GM23338 (cell line): ENCODE data around the gene USP31. TPM values are rescaled to one million over a fixed set of nuclear protein-coding genes. Genes with fewer than 3 reads are reported as not detected.

Experiments
- ATAC-seq: fragments of 200-7000 bp; cut with Tn5 transposase; 3 replicates; pipeline ENCODE4 v1.9.1; 2020
- DNase-seq: peaks from one replicate; pipeline ENCODE4 v3.0.0-alpha.2; 2015; ENCODE audit warnings: low spot score
- H2AFZ ChIP-seq: fragments of 200-600 bp; sonication (generic); 2 replicates; pipeline ENCODE4 v1.8.0; 2016; ENCODE audit warnings: antibody characterized with exemption, mild to moderate bottlenecking, moderate library complexity
- H3F3A ChIP-seq: fragments of 200-600 bp; sonication (generic); replicated peaks from 2 replicates; pipeline ENCODE4 v1.8.0; 2017; ENCODE audit warnings: antibody characterized with exemption, mixed run types, low read depth
- H3K27ac ChIP-seq: fragments of 200-600 bp; sonication (generic); 2 replicates; pipeline ENCODE4 v1.6.1; 2016; ENCODE audit warnings: low read depth
- H3K27me3 ChIP-seq: fragments of 200-600 bp; sonication (generic); 2 replicates; pipeline ENCODE4 v1.8.0; 2016; ENCODE audit warnings: mild to moderate bottlenecking, mixed run types, moderate library complexity; ENCODE audit not compliant: insufficient read depth
- H3K36me3 ChIP-seq: fragments of 200-600 bp; sonication (generic); 2 replicates; pipeline ENCODE4 v1.8.0; 2016; ENCODE audit warnings: mild to moderate bottlenecking; ENCODE audit not compliant: insufficient read depth
- H3K4me1 ChIP-seq: fragments of 200-600 bp; sonication (generic); 2 replicates; pipeline ENCODE4 v1.8.0; 2016; ENCODE audit warnings: mild to moderate bottlenecking, moderate library complexity; ENCODE audit not compliant: insufficient read depth
- H3K4me2 ChIP-seq: fragments of 200-600 bp; sonication (generic); 2 replicates; pipeline ENCODE4 v1.7.1; 2017; ENCODE audit warnings: mixed run types
- H3K4me3 ChIP-seq: fragments of 200-600 bp; sonication (generic); 2 replicates; pipeline ENCODE4 v1.6.1; 2016; ENCODE audit warnings: mixed run types
- H3K79me2 ChIP-seq: fragments of 200-600 bp; sonication (generic); replicated peaks from 2 replicates; pipeline ENCODE4 v1.8.0; 2017; ENCODE audit warnings: mild to moderate bottlenecking; ENCODE audit not compliant: insufficient read depth
- H3K9me2 ChIP-seq: fragments of 200-600 bp; sonication (generic); 2 replicates; pipeline ENCODE4 v1.8.0; 2017; ENCODE audit not compliant: insufficient read depth
- H4K20me1 ChIP-seq: fragments of 200-600 bp; sonication (generic); replicated peaks from 2 replicates; pipeline ENCODE4 v1.8.0; 2017; ENCODE audit warnings: mild to moderate bottlenecking; ENCODE audit not compliant: insufficient read depth
- H3K27ac Mint-ChIP-seq: 2 replicates; pipeline ENCODE4 v1.8.0; 2020; ENCODE audit warnings: inconsistent platforms, mild to moderate bottlenecking, moderate library complexity, mixed read lengths
- H3K27me3 Mint-ChIP-seq: 3 replicates; pipeline ENCODE4 v1.8.0; 2022; ENCODE audit warnings: low read depth, mild to moderate bottlenecking, moderate library complexity, mixed read lengths, inconsistent platforms; ENCODE audit not compliant: insufficient read depth, poor library complexity
- H3K36me3 Mint-ChIP-seq: 3 replicates; pipeline ENCODE4 v1.8.0; 2021; ENCODE audit warnings: low read depth, mild to moderate bottlenecking, inconsistent platforms, moderate library complexity, mixed read lengths
- H3K4me1 Mint-ChIP-seq: 3 replicates; pipeline ENCODE4 v1.8.0; 2020; ENCODE audit warnings: mild to moderate bottlenecking, inconsistent platforms, mixed read lengths
- H3K4me3 Mint-ChIP-seq: 3 replicates; pipeline ENCODE4 v1.8.0; 2021; ENCODE audit warnings: moderate library complexity, mild to moderate bottlenecking, inconsistent platforms, mixed read lengths
- H3K9me3 Mint-ChIP-seq: 3 replicates; pipeline ENCODE4 v1.8.0; 2020; ENCODE audit warnings: moderate library complexity, mild to moderate bottlenecking, inconsistent platforms, mixed read lengths
- CREB1 ChIP-seq: fragments of 250-450 bp; sonication (Bioruptor Pico); IDR thresholded peaks from 2 replicates; pipeline ENCODE4 v1.5.0; 2020; ENCODE audit warnings: low read depth, mild to moderate bottlenecking, moderate library complexity
- EZH2 ChIP-seq: fragments of 200-600 bp; sonication (generic); IDR thresholded peaks from one replicate; pipeline ENCODE4 v1.8.0; 2017; ENCODE audit warnings: antibody characterized with exemption, mild to moderate bottlenecking, low read depth; ENCODE audit not compliant: unreplicated experiment
- EZH2phosphoT487 ChIP-seq: fragments of 200-600 bp; sonication (generic); IDR thresholded peaks from one replicate; pipeline ENCODE4 v1.8.1; 2018; ENCODE audit warnings: antibody characterized with exemption; ENCODE audit not compliant: unreplicated experiment
- JUNB ChIP-seq: IDR thresholded peaks from one replicate; pipeline ENCODE4 v1.6.1; 2016; ENCODE audit warnings: antibody characterized with exemption; ENCODE audit not compliant: unreplicated experiment
- NANOG ChIP-seq: IDR thresholded peaks from 2 replicates; pipeline ENCODE4 v1.6.1; 2016; ENCODE audit warnings: antibody characterized with exemption, borderline replicate concordance
- POLR2AphosphoS5 ChIP-seq: IDR thresholded peaks from 2 replicates; pipeline ENCODE4 v1.6.1; 2016; ENCODE audit warnings: antibody characterized with exemption, low read depth
- REST ChIP-seq: IDR thresholded peaks from one replicate; pipeline ENCODE4 v1.6.1; 2018; ENCODE audit warnings: antibody characterized with exemption; ENCODE audit not compliant: unreplicated experiment
- STAT1 ChIP-seq: IDR thresholded peaks from one replicate; pipeline ENCODE4 v1.6.1; 2016; ENCODE audit warnings: antibody characterized with exemption; ENCODE audit not compliant: unreplicated experiment
- ZNF114 ChIP-seq: fragments of 250-450 bp; sonication (Bioruptor Pico); IDR thresholded peaks from 2 replicates; pipeline ENCODE4 v1.5.0; 2020; ENCODE audit warnings: mild to moderate bottlenecking, moderate library complexity
- ZNF331 ChIP-seq: fragments of 250-450 bp; sonication (Bioruptor Pico); IDR thresholded peaks from 2 replicates; pipeline ENCODE4 v1.5.0; 2020; ENCODE audit warnings: low read depth, mild to moderate bottlenecking, moderate library complexity
- ZNF462 ChIP-seq: fragments of 250-450 bp; sonication (Bioruptor Pico); IDR thresholded peaks from 2 replicates; pipeline ENCODE4 v1.5.0; 2020; ENCODE audit warnings: mild to moderate bottlenecking, moderate library complexity
- polyA plus RNA-seq: library from polyadenylated mRNA; unstranded; fragments of >200 nt; fragmentation: Nextera tagmentation; extraction: Ambion mirVana; gene quantifications from 2 replicates; pipeline ENCODE4 v1.2.1, GENCODE V29; 2016
- total RNA-seq: library from RNA; depleted of rRNA; stranded (reverse); fragments of >200 nt; shearing (Covaris generic); gene quantifications from 2 replicates; pipeline ENCODE4 v1.2.3, GENCODE V29; 2014
- TF ChIP-seq, protein P1 (sequence below), 2 experiments: fragments of 200-600 bp in 1 of 2; sonication (generic) in 1 of 2; conservative IDR thresholded peaks; 2 replicates each; pipeline versions ENCODE4 v1.5.1 to v1.6.1; 2016 to 2017; ENCODE audit warnings: antibody characterized with exemption in 2 of 2, low read depth in 2 of 2, mild to moderate bottlenecking in 2 of 2, moderate library complexity in 1 of 2
- TF ChIP-seq, protein P2 (sequence below): IDR thresholded peaks from 2 replicates; pipeline ENCODE4 v1.6.1; 2016; ENCODE audit warnings: antibody characterized with exemption

Gene USP31
- total and polyA plus RNA-seq, 2 experiments from 2014 or later = 4.3 to 17.9 TPM

DNA sequence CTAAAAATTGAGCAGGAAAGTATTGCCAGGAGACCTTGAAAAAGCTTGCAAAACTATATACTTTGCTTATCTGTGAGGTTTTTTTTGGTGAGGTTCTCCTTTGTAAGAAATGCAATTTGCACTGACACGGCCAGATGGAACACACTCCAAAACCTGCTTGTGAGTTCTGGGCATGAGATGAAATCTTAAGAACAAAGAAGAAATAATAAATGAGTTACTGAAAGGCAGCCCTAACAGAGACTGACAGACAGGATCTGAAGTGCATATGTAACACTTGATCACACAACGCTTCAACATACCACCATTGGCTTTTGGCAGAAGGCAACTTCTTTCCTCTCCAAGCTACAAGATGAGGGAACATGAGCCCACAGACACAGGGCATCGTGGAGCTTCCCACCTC, 82.6 kb downstream of the USP31 start:
- Histone ChIP-seq H3F3A (no peaks in the 10 kb centered on the region), H4K20me1 (no peaks in the 10 kb centered on the region; the same call in none of the 2 replicates), H3K9me2 (no peaks in the 10 kb centered on the region), H3K36me3 (peaks cover 7% of the 10 kb centered on the region; the same call in 1 of the 2 replicates), H3K27ac (no peak overlapping the region), H3K4me1 (no peaks in the 10 kb centered on the region), H3K79me2 (no peaks in the 10 kb centered on the region), H2AFZ (no peak overlapping the region), H3K27me3 (no peaks in the 10 kb centered on the region), H3K4me3 (no peak overlapping the region), H3K4me2 (no peak overlapping the region)
- no peak for TF ChIP-seq ZNF331 (CRISPR knock-in tag)
- TF ChIP-seq ZNF114 = no peak
- TF ChIP-seq NANOG = no peak
- TF ChIP-seq, protein P1, sequence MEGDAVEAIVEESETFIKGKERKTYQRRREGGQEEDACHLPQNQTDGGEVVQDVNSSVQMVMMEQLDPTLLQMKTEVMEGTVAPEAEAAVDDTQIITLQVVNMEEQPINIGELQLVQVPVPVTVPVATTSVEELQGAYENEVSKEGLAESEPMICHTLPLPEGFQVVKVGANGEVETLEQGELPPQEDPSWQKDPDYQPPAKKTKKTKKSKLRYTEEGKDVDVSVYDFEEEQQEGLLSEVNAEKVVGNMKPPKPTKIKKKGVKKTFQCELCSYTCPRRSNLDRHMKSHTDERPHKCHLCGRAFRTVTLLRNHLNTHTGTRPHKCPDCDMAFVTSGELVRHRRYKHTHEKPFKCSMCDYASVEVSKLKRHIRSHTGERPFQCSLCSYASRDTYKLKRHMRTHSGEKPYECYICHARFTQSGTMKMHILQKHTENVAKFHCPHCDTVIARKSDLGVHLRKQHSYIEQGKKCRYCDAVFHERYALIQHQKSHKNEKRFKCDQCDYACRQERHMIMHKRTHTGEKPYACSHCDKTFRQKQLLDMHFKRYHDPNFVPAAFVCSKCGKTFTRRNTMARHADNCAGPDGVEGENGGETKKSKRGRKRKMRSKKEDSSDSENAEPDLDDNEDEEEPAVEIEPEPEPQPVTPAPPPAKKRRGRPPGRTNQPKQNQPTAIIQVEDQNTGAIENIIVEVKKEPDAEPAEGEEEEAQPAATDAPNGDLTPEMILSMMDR (conservative IDR thresholded peaks at IDR 0.05; ENCODE audit: low read depth in 2 of 2) = no peak
- TF ChIP-seq EZH2phosphoT487 = no peak
- TF ChIP-seq EZH2 = no peak
- no peak for TF ChIP-seq ZNF462 (CRISPR knock-in tag)
- no peak for TF ChIP-seq POLR2AphosphoS5
- no peak for TF ChIP-seq CREB1
- no peak for TF ChIP-seq JUNB
- no peak for TF ChIP-seq STAT1
- TF ChIP-seq, protein P2, sequence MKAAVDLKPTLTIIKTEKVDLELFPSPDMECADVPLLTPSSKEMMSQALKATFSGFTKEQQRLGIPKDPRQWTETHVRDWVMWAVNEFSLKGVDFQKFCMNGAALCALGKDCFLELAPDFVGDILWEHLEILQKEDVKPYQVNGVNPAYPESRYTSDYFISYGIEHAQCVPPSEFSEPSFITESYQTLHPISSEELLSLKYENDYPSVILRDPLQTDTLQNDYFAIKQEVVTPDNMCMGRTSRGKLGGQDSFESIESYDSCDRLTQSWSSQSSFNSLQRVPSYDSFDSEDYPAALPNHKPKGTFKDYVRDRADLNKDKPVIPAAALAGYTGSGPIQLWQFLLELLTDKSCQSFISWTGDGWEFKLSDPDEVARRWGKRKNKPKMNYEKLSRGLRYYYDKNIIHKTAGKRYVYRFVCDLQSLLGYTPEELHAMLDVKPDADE = no peak
- TF ChIP-seq REST = no peak
- H3K36me3 Mint-ChIP-seq = peaks cover 35% of the 10 kb centered on the region
- no peak overlapping the region for H3K4me3 Mint-ChIP-seq
- peaks cover 4% of the 10 kb centered on the region; the same call in 1 of the 3 replicates for H3K4me1 Mint-ChIP-seq
- H3K27ac Mint-ChIP-seq = no peak overlapping the region
- peaks cover 3% of the 10 kb centered on the region for H3K27me3 Mint-ChIP-seq
- H3K9me3 Mint-ChIP-seq = no peaks in the 10 kb centered on the region
- DNase-seq (no peak), ATAC-seq (no peak)
